Lung (tissue), 12 donors: Measurements from ENCODE around the gene HNRNPUL1. TPM values are rescaled to one million over a fixed set of nuclear protein-coding genes. Genes with fewer than 3 reads are reported as not detected.
A peak's percentile ranks its signal among the peaks of the same experiment; 100 is the strongest.

ENCODE experiments used
- ATAC-seq: fragments of 200-7000 bp; cut with Tn5 transposase; one replicate; pipeline ENCODE4 v1.9.1; 2020; ENCODE audit warnings: moderate number of reproducible peaks; ENCODE audit not compliant: insufficient read depth, low FRiP score
- DNase-seq, 3 donors: peaks; one replicate each; pipeline ENCODE4 v3.0.0-alpha.2; 2013 to 2017
- H3K27ac ChIP-seq, 2 donors: one replicate each; pipeline ENCODE4 v1.5.1; 2013; ENCODE audit warnings: mild to moderate bottlenecking in 2 of 2, moderate library complexity in 2 of 2, control low read depth in 1 of 2, inconsistent platforms in 1 of 2, low read depth in 1 of 2, low read length in 1 of 2
- H3K27me3 ChIP-seq, 3 donors: one replicate each; pipeline ENCODE4 v1.5.1; 2013; ENCODE audit warnings: low read length in 2 of 3; ENCODE audit not compliant: control insufficient read depth in 3 of 3, insufficient read depth in 3 of 3
- H3K36me3 ChIP-seq, 4 donors: one replicate each; pipeline ENCODE4 v1.5.1; 2013; ENCODE audit warnings: low read length in 4 of 4, mild to moderate bottlenecking in 1 of 4, moderate library complexity in 1 of 4; ENCODE audit not compliant: control insufficient read depth in 4 of 4, insufficient read depth in 4 of 4
- H3K4me1 ChIP-seq, 5 donors: one replicate each; pipeline ENCODE4 v1.5.1; 2013; ENCODE audit warnings: low read length in 5 of 5, mild to moderate bottlenecking in 2 of 5, moderate library complexity in 1 of 5; ENCODE audit not compliant: control insufficient read depth in 5 of 5, insufficient read depth in 5 of 5
- H3K4me3 ChIP-seq: one replicate; pipeline ENCODE4 v1.5.1; 2013; ENCODE audit warnings: mild to moderate bottlenecking, control low read depth, moderate library complexity
- H3K9ac ChIP-seq, 2 donors: one replicate each; pipeline ENCODE4 v1.5.1; 2013; ENCODE audit warnings: low read length in 2 of 2, control low read depth in 1 of 2; ENCODE audit not compliant: insufficient read depth in 1 of 2
- H3K9me3 ChIP-seq, 4 donors: one replicate each; pipeline ENCODE4 v1.5.1; 2013; ENCODE audit warnings: low read length in 3 of 4, mild to moderate bottlenecking in 1 of 4, moderate library complexity in 1 of 4; ENCODE audit not compliant: control insufficient read depth in 4 of 4, insufficient read depth in 3 of 4
- WGBS, 2 donors: extraction: QIAGEN DNeasy Blood & Tissue Kit; methylation state at CpG; one replicate each; pipeline ENCODE4 v1.1.7; 2013; 5-methylcytosine and 5-hydroxymethylcytosine counted together
- polyA plus RNA-seq, 2 donors: library from polyadenylated mRNA; stranded (reverse); fragments of 200-250 nt; gene quantifications; one replicate each; pipeline ENCODE4 v1.2.1, GENCODE V29; 2013
- total RNA-seq, 2 donors: library from RNA; depleted of rRNA in 1 of 2; stranded (reverse); fragments of >200 nt in 1 of 2; gene quantifications; one replicate each; pipeline ENCODE4 v1.2.1, GENCODE V29; 2014 to 2021
- TF ChIP-seq, protein P1 (sequence below): IDR thresholded peaks from 2 replicates; pipeline ENCODE4 v1.5.1; 2012; ENCODE audit warnings: mild to moderate bottlenecking; ENCODE audit errors: control extremely low read depth, extremely low read depth
- donor health status: control.
- donor health status: control.
- donor health status: Bipolar disorder and iron deficiency.
- donor health status: healthy.
- donor health status: DM: yes; HTN: yes; CAD: no.

Gene HNRNPUL1
- total and polyA plus RNA-seq, 4 donors = 92.2 to 198 (median 144) TPM

DNA sequence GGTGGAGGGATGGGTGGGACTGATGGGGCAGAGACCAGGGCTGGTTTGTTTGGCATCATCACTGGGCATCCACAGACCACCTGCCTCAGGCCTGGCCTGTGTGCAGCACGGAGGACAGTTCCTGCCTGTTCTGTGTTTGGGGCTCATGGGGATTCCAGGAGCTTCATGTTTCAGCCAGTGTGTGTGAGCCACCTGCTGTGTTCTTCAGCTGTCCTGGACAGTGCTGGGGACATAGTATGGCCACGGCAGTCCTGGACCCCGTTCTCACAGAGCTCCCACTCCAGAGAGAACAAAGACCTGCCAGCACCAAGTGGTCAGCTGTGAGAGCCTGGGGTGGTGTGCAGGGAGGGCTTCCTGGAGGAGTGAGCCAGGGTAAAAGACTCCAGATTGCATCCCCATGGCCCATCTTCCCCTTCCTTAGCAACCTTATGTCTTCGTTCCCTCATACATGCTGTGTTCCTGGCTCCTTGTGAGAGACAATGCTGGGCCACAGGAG lies 43.8 kb downstream of the HNRNPUL1 start:
- DNase-seq = no peak
- no peak overlapping the region for H3K4me3 ChIP-seq
- TF ChIP-seq, protein P1, sequence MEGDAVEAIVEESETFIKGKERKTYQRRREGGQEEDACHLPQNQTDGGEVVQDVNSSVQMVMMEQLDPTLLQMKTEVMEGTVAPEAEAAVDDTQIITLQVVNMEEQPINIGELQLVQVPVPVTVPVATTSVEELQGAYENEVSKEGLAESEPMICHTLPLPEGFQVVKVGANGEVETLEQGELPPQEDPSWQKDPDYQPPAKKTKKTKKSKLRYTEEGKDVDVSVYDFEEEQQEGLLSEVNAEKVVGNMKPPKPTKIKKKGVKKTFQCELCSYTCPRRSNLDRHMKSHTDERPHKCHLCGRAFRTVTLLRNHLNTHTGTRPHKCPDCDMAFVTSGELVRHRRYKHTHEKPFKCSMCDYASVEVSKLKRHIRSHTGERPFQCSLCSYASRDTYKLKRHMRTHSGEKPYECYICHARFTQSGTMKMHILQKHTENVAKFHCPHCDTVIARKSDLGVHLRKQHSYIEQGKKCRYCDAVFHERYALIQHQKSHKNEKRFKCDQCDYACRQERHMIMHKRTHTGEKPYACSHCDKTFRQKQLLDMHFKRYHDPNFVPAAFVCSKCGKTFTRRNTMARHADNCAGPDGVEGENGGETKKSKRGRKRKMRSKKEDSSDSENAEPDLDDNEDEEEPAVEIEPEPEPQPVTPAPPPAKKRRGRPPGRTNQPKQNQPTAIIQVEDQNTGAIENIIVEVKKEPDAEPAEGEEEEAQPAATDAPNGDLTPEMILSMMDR = no peak
- H3K27ac ChIP-seq = peak overlapping the region; percentile 29 to 96
- H3K4me1 ChIP-seq = peaks cover 4 to 25% (median 9%) of the 10 kb centered on the region in 5 donors
- no peaks in the 10 kb centered on the region for H3K27me3 ChIP-seq
- H3K36me3 ChIP-seq = peaks cover 26 to 40% (median 32%) of the 10 kb centered on the region in 4 donors
- WGBS, 2 donors = 33 to 45% methylated on average over 4 of the region's 4 CpGs
- H3K9ac ChIP-seq = peak overlapping the region in 1 of 2 donors; percentile 14
- no peaks in the 10 kb centered on the region for H3K9me3 ChIP-seq
- no peak for ATAC-seq

DNA sequence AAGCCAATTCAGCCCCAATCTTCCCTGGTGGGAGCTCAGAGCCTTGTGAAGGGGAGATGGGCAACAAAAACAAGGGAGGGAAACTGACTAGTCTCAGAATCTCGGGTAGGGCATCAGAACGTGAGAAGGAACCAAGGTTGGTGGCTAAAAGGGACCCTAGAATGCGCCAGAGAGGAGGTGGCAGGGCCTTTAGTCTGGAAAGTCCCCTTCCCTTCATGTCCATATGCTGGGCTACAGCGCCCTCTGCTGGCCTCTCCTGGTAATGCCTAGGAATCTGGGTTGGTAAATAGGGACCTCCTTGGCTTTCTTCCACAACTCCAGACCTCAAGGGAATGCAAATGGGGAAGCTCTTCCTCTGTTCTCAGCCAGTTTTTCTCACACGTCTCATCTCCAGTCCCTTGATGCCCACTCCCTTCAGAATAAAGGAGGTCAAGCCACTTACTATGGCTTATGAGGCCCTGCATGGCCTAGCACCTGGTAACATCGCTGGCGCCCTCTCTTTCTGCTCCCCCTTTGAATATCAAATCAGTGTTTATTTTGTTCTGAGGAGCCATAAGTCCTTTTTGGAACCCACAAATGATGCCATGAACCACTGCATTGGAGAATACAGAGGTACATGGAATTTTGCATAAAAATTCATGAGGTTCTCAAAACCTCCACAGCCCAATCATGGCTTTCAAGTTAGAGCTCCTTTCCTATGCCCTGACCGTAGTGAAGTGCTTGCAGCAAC lies 44.4 kb downstream of the HNRNPUL1 start:
- Histone ChIP-seq H3K4me3 (no peak overlapping the region), H3K27ac (peak overlapping the region; percentile 96 to 97), H3K36me3 (peaks cover 22 to 43% (median 36%) of the 10 kb centered on the region in 4 donors), H3K27me3 (no peaks in the 10 kb centered on the region), H3K9ac (peak overlapping the region in 1 of 2 donors; percentile 91), H3K9me3 (no peaks in the 10 kb centered on the region), H3K4me1 (peaks cover 4 to 25% (median 9%) of the 10 kb centered on the region in 5 donors)
- WGBS, 2 donors = 17 to 19% methylated on average over 8 of the region's 8 CpGs
- ATAC-seq (peak; percentile 61), DNase-seq (peak; percentile 94 to 96 (median 95))
- TF ChIP-seq, protein P1 = peak; percentile 98

DNA sequence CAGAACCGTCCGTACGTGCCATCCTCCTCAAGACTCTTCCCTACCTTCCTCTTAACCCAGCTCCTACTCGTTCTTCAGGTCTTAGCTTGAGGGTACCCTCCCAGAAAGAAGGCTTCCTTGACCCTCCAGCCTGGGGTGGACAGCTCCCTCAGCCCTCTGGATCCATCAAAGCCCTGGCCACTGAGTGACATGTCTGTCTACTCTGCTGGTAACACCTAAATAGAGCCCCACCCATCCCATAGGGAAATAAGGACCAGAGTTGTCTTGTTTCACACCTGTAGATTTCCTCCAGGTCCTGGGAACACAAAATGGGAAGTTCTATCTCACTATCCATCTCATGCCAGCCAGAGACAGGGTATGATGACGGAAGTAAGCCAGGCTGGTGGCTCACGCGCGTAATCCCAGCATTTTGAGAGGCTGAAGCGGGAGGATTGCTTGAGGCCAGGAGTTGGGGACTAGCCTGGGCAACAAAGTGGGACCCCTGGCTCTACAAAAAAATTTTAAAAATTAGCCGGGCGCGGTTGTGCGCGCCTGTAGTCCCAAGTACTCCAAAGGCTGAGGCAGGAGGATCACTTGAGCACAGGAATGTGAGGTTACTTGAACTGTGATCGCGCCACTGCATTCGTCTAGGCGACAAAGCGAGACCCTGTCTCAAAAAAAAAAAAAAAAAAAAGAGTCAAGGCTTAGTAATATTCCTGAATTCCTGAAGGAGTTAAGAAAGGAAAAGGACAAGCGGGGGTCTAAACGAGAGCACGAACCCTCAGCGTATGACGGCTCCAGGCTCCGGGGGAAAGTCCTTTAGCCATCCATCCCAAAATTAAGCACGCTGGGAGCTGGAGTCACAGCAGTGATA lies 45.2 kb downstream of the HNRNPUL1 start:
- DNase-seq (peak in 1 of 3 donors; percentile 39), ATAC-seq (no peak)
- Histone ChIP-seq H3K27me3 (no peaks in the 10 kb centered on the region), H3K4me3 (peak overlapping the region; percentile 88), H3K9me3 (no peaks in the 10 kb centered on the region), H3K9ac (peak overlapping the region; percentile 71 to 91), H3K27ac (peak overlapping the region; percentile 96 to 97), H3K4me1 (peaks cover 4 to 25% (median 9%) of the 10 kb centered on the region in 5 donors), H3K36me3 (peaks cover 17 to 38% (median 31%) of the 10 kb centered on the region in 4 donors)
- TF ChIP-seq, protein P1 = no peak
- 4 to 7% methylated on average over 26 of the region's 26 CpGs for WGBS, 2 donors
